Amniotic stem cell (primary cell): ENCODE results near the gene POLR3H.
A peak's percentile ranks its signal among the peaks of the same experiment; 100 is the strongest.

Experiments
- DNase-seq: peaks from one replicate; lab custom pipeline; 2025; lab: John Stamatoyannopoulos, UW

Gene POLR3H

DNA sequence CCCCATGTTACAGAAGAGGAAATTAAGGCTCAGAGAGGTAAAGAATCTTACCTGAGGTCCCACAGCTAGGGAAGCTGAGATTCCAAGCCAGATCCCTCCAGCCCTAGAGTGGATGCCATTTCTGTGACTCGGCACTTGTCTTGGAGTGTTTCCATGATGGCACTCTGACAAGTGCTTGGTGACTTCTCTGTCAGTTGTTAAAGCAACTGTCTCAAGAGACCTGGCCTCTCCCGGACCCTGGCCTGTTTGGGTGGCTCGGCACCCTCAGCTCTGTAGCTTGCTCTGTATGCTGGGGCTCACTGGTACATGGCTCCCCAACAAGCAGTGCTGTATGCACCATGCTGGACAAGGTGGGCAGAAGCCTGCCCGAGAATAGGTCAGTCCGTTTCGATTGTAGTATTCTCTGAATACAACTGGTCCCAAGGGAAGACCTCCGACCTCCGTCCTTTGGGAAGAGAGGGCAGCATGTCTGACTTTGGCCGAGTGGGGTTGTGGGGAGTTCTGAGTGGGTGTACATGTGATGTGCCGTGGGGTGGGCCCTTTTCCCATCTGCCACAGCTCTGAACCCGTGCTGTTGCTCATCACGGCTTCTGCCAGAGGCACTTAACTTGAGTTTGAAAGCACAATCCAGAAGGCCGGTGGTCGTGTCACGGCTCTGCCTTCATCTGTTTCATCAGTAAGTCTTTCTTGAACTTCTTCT is 63.0 kb downstream of the POLR3H start:
- no peak for DNase-seq

- peak; percentile 62 for DNase-seq
Measured at GRCh38 chr22:41480397-41480735, 63.9 kb downstream of the POLR3H start.

GRCh38 chr22:41479671-41480396 is 64.4 kb downstream of the POLR3H start:
- DNase-seq, result no peak

DNA sequence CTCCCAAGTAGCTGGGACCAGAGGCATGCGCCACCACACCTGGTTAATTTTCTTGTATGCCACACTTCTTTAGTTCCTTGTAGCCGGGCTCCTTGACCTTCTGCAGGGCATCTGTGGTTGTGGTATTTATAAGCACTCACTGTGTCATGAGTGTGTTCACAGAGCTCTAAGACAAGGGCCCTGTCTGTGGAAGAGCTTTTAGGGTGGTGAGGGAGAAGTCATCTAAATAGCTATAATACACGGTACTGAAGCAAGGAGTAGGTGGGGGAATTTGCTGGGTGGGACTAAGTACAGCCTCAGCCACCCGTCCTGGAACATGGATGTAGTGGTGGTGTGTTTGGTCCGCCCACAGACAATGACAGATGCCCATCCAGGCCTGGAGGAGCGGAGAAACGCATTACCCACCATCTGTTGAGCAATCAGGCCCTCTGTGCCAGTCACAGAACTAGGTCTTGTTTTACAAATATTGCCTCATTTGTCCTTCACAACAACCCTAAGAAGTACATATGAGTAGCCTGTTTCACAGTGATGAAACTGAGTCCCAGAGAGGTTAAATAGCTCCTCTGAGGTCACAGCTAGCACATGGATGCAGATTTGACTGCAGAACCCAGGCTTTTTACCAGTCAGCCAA is 65.3 kb downstream of the POLR3H start:
- DNase-seq, result no peak

- DNase-seq, result no peak
Measured at GRCh38 chr22:41478473-41478872, 65.8 kb downstream of the POLR3H start.
